Endothelial cell of umbilical vein (primary cell): ENCODE data around the gene NRP2. TPM values are rescaled to one million over a fixed set of nuclear protein-coding genes. Genes with fewer than 3 reads are reported as not detected.

Experiments
- BruUV-seq: library from RNA; stranded (reverse); fragments of 400-500 nt; replicated peaks from 2 replicates; lab custom pipeline; 2021; lab: Mats Ljungman, UMichigan
- CTCF ChIA-PET: fragments of 300-600, 350-600 bp; sonication (Branson Sonifier 250); formaldehyde crosslinking; loops from one replicate; lab custom pipeline; 2021; ENCODE audit warnings: antibody characterized with exemption, inconsistent platforms; lab: Charles Lee
- POLR2A ChIA-PET: fragments of 300-600, 350-600 bp; sonication (Branson Sonifier 250); formaldehyde crosslinking; loops from one replicate; lab custom pipeline; 2021; ENCODE audit warnings: antibody characterized with exemption, inconsistent platforms; lab: Charles Lee
- DNase-seq: peaks from one replicate; pipeline ENCODE4 v3.0.0-alpha.2; 2011; ENCODE audit warnings: low read depth, low spot score
- FAIRE-seq: peaks from 2 replicates; lab custom pipeline; 2011; peaks lifted over from hg19 to GRCh38; lab: Jason Lieb, UNC
- H2AFZ ChIP-seq: 2 replicates; pipeline ENCODE4 v1.6.0; 2012; ENCODE audit warnings: low read depth, low read length, control low read depth, inconsistent platforms
- H3K27ac ChIP-seq: 2 replicates; pipeline ENCODE4 v1.5.1; 2011; ENCODE audit warnings: low read depth, mild to moderate bottlenecking, control low read depth, low read length, moderate library complexity; ENCODE audit not compliant: insufficient read depth
- H3K27me3 ChIP-seq, 2 experiments: 2 replicates each; pipeline versions ENCODE4 v1.6.0 to v1.6.1; 2011; ENCODE audit warnings: low read length in 2 of 2, mixed read lengths in 1 of 2; ENCODE audit not compliant: control insufficient read depth in 2 of 2, insufficient read depth in 2 of 2
- H3K36me3 ChIP-seq, 2 experiments: 2 replicates in 1 of 2; 3 replicates in 1 of 2; pipeline ENCODE4 v1.5.1; 2011; ENCODE audit warnings: low read length in 2 of 2, mild to moderate bottlenecking in 1 of 2, moderate library complexity in 1 of 2; ENCODE audit not compliant: control insufficient read depth in 2 of 2, insufficient read depth in 2 of 2; ENCODE audit errors: extremely low read depth in 1 of 2
- H3K4me1 ChIP-seq: 3 replicates; pipeline ENCODE4 v1.5.1; 2011; ENCODE audit warnings: mild to moderate bottlenecking, low read length; ENCODE audit not compliant: control insufficient read depth, insufficient read depth; ENCODE audit errors: extremely low read depth
- H3K4me2 ChIP-seq: 2 replicates; pipeline ENCODE4 v1.6.1; 2011; ENCODE audit warnings: low read length, control low read depth, mixed read lengths; ENCODE audit not compliant: insufficient read depth
- H3K4me3 ChIP-seq, 3 experiments: fragments of 200-600 bp in 1 of 3; sonication (generic), shearing (Covaris generic) in 1 of 3; replicated peaks in 1 of 3; 2 replicates each; pipeline ENCODE4 v1.5.1; 2011 to 2016; ENCODE audit warnings: control low read depth in 3 of 3, low read length in 3 of 3, mild to moderate bottlenecking in 2 of 3, inconsistent platforms in 1 of 3, low read depth in 1 of 3, moderate library complexity in 1 of 3; ENCODE audit not compliant: insufficient read depth in 1 of 3
- H3K79me2 ChIP-seq: 2 replicates; pipeline ENCODE4 v1.6.0; 2012; ENCODE audit warnings: low read length, inconsistent platforms; ENCODE audit not compliant: control insufficient read depth, insufficient read depth
- H3K9ac ChIP-seq: replicated peaks from 2 replicates; pipeline ENCODE3; 2011; ENCODE audit warnings: low read length, control low read depth; ENCODE audit not compliant: insufficient read depth; ENCODE audit errors: extremely low read depth
- H3K9me1 ChIP-seq: replicated peaks from 3 replicates; pipeline ENCODE4 v1.6.0; 2011; ENCODE audit warnings: mild to moderate bottlenecking, low read length; ENCODE audit not compliant: control insufficient read depth, insufficient read depth; ENCODE audit errors: extremely low read depth
- H3K9me3 ChIP-seq: replicated peaks from 2 replicates; pipeline ENCODE4 v1.5.1; 2012; ENCODE audit warnings: low read length, inconsistent platforms; ENCODE audit not compliant: control insufficient read depth, insufficient read depth
- H4K20me1 ChIP-seq: replicated peaks from 2 replicates; pipeline ENCODE3; 2011; ENCODE audit warnings: mild to moderate bottlenecking, low read length; ENCODE audit not compliant: control insufficient read depth, insufficient read depth; ENCODE audit errors: extremely low read depth
- CTCF ChIP-seq, 2 donors: IDR thresholded peaks; 1 replicate in 1 of 2; 2 replicates in 1 of 2; pipeline ENCODE4 v1.5.1; 2011; ENCODE audit warnings: low read length in 2 of 2, mild to moderate bottlenecking in 2 of 2, moderate library complexity in 2 of 2, control low read depth in 1 of 2, inconsistent platforms in 1 of 2, low read depth in 1 of 2; ENCODE audit not compliant: insufficient read depth in 1 of 2; ENCODE audit errors: extremely low read depth in 1 of 2
- EZH2 ChIP-seq: IDR thresholded peaks from 2 replicates; pipeline ENCODE4 v1.6.1; 2012; ENCODE audit warnings: borderline replicate concordance, low read depth, mild to moderate bottlenecking, moderate library complexity, low read length, inconsistent platforms; ENCODE audit not compliant: severe bottlenecking
- FOS ChIP-seq: IDR thresholded peaks from 2 replicates; pipeline ENCODE4 v1.6.1; 2011; ENCODE audit warnings: mild to moderate bottlenecking, low read length, moderate library complexity, borderline replicate concordance; ENCODE audit not compliant: insufficient read depth
- GATA2 ChIP-seq: IDR thresholded peaks from 2 replicates; pipeline ENCODE4 v1.7.0; 2011; ENCODE audit warnings: low read depth, mild to moderate bottlenecking, moderate library complexity, mixed read lengths, low read length; ENCODE audit not compliant: insufficient read length, insufficient read depth
- JUN ChIP-seq: IDR thresholded peaks from 2 replicates; pipeline ENCODE4 v1.6.1; 2011; ENCODE audit warnings: borderline replicate concordance, low read depth; ENCODE audit not compliant: insufficient read length, insufficient read depth
- MAX ChIP-seq: IDR thresholded peaks from 2 replicates; pipeline ENCODE4 v1.6.1; 2011; ENCODE audit not compliant: insufficient read depth, insufficient read length
- MYC ChIP-seq: IDR thresholded peaks from one replicate; pipeline ENCODE4 v1.6.1; 2011; ENCODE audit warnings: mild to moderate bottlenecking, low read depth, low read length
- POLR2A ChIP-seq: IDR thresholded peaks from 2 replicates; pipeline ENCODE4 v1.6.1; 2012; ENCODE audit warnings: low read depth, mild to moderate bottlenecking, control low read depth, low read length
- POLR2AphosphoS5 ChIP-seq: IDR thresholded peaks from 2 replicates; pipeline ENCODE4 v1.6.1; 2012; ENCODE audit warnings: low read depth, mild to moderate bottlenecking, control low read depth, low read length, moderate library complexity; ENCODE audit not compliant: insufficient read depth
- dilution Hi-C: fragments of 300-500 bp; cut with MboI; formaldehyde crosslinking; loops from one replicate; pipeline ENCODE4 v1.15.0; 2019; ENCODE audit warnings: low sequenced_read_pairs; ENCODE audit not compliant: extremely low pct_ligation_motif_present
- intact Hi-C: fragments of 100-400 bp; cut with micrococcal nuclease; formaldehyde crosslinking; loops from one replicate; pipeline ENCODE4 v1.10.0; 2022
- polyA plus RNA-seq, 4 experiments: library from polyadenylated mRNA; depleted of rRNA in 3 of 4; stranded (reverse) in 3 of 4; unstranded in 1 of 4; fragments of >200 nt; gene quantifications; 2 replicates each; pipeline versions ENCODE4 v1.2.1 to v1.2.3, GENCODE V29; 2011 to 2012; ENCODE audit warnings: missing spikeins in 1 of 4
- total RNA-seq: library from RNA; stranded (reverse); gene quantifications from 2 replicates; pipeline ENCODE4 v1.2.3, GENCODE V29; 2021

Gene NRP2
- total and polyA plus RNA-seq, 2 donors (not counting 3 experiments of a cell fraction or from before 2014, with no cell fraction given), result 160 to 240 TPM

GRCh38 chr2:205679410-205680009 lies 2.8 kb upstream of the NRP2 start:
- dilution Hi-C loops (no loop called here), intact Hi-C loops (loop anchor here (1.0 to 5.0 kb wide), 10 partner anchors 482 to 1655 kb away; no protein-coding TSS in a partner anchor)
- DNase-seq, result no peak
- Histone ChIP-seq H3K9me3 (no peaks in the 10 kb centered on the region), H3K27ac (no peak overlapping the region), H3K9ac (no peak overlapping the region), H3K4me2 (no peak overlapping the region), H3K4me1 (peaks cover 24% of the 10 kb centered on the region), H4K20me1 (no peaks in the 10 kb centered on the region), H3K79me2 (peaks cover 17% of the 10 kb centered on the region), H3K4me3 (no peak overlapping the region), H2AFZ (peak overlapping the region; percentile 28), H3K27me3 (no peaks in the 10 kb centered on the region), H3K9me1 (no peaks in the 10 kb centered on the region), H3K36me3 (no peaks in the 10 kb centered on the region)
- ChIA-PET POLR2A (no interaction called here), CTCF (interaction anchor here (0.6 to 7.7 kb wide), 9 partner anchors 42 to 1534 kb away, joined by 3 to 138 read pairs (median 4); no protein-coding TSS in a partner anchor)
- FAIRE-seq, result no peak
- TF ChIP-seq GATA2 (no peak), EZH2 (no peak), FOS (no peak), JUN (no peak), POLR2A (no peak), CTCF (IDR thresholded peaks at IDR 0.05; ENCODE audit: extremely low read depth in 1 of 2, insufficient read depth in 1 of 2, low read depth in 1 of 2, low read length in 2 of 2) (no peak), POLR2AphosphoS5 (no peak), MAX (no peak), MYC (no peak)
- BruUV-seq, result no TSS peak
